ENCODE results near the gene OR52B6.

OR52B6 gene

GRCh38 chr11:5580577-5580976 lies at the start of gene OR52B6:
TSS of gene OR52B6 (plus strand) at chr11:5580877. CDS start at chr11:5580877, 0 bp downstream.
- DNase-seq (ENCODE audit: low read depth): no peak
- TF ChIP-seq CTCF (conservative IDR thresholded peaks at IDR 0.05; ENCODE audit: control insufficient read depth, insufficient read depth, low read depth, low read length): no peak
- no peak within 1 kb of the TSS for H3K4me3 ChIP-seq (ENCODE audit: control insufficient read depth, low read depth, low read length)

- no peak for TF ChIP-seq CTCF (conservative IDR thresholded peaks at IDR 0.05; ENCODE audit: control insufficient read depth, insufficient read depth, low read depth, low read length)
- no peak for DNase-seq (ENCODE audit: low read depth)
- H3K4me3 ChIP-seq (ENCODE audit: control insufficient read depth, low read depth, low read length): no peak overlapping the region
These were observed 49.4 kb upstream of the OR52B6 start for GRCh38 chr11:5531053-5531831.

GRCh38 chr11:5534046-5534445 lies 46.6 kb upstream of the OR52B6 start:
- TF ChIP-seq CTCF (conservative IDR thresholded peaks at IDR 0.05; ENCODE audit: control insufficient read depth, insufficient read depth, low read depth, low read length): no peak
- H3K4me3 ChIP-seq (ENCODE audit: control insufficient read depth, low read depth, low read length): no peak overlapping the region
- no peak for DNase-seq (ENCODE audit: low read depth)

GRCh38 chr11:5536482-5536881 lies 44.2 kb upstream of the OR52B6 start:
- H3K4me3 ChIP-seq (ENCODE audit: control insufficient read depth, low read depth, low read length): no peak overlapping the region
- no peak for TF ChIP-seq CTCF (conservative IDR thresholded peaks at IDR 0.05; ENCODE audit: control insufficient read depth, insufficient read depth, low read depth, low read length)
- DNase-seq (ENCODE audit: low read depth): peak; percentile 24

- no peak for DNase-seq (ENCODE audit: low read depth)
These were observed 39.2 kb upstream of the OR52B6 start for GRCh38 chr11:5541427-5541826.

GRCh38 chr11:5546457-5546856 lies 34.2 kb upstream of the OR52B6 start:
- no peak for TF ChIP-seq CTCF (conservative IDR thresholded peaks at IDR 0.05; ENCODE audit: control insufficient read depth, insufficient read depth, low read depth, low read length)

More at GRCh38 chr11:5541427-5541826, 39.2 kb upstream of the OR52B6 start:
- H3K4me3 ChIP-seq (ENCODE audit: control insufficient read depth, low read depth, low read length): no peak overlapping the region
- TF ChIP-seq CTCF (conservative IDR thresholded peaks at IDR 0.05; ENCODE audit: control insufficient read depth, insufficient read depth, low read depth, low read length): no peak

More at GRCh38 chr11:5546457-5546856, 34.2 kb upstream of the OR52B6 start:
- no peak overlapping the region for H3K4me3 ChIP-seq (ENCODE audit: control insufficient read depth, low read depth, low read length)
- DNase-seq (ENCODE audit: low read depth): peak; percentile 19
